WERI-Rb-1 (cell line): ENCODE results near the gene SAA4.

ENCODE experiments used
- DNase-seq: peaks from one replicate; pipeline ENCODE4 v3.0.0-alpha.2; 2020
- H3K27ac ChIP-seq: fragments of 250-450 bp; sonication (Bioruptor Pico); 2 replicates; pipeline ENCODE4 v1.5.1; 2020; ENCODE audit warnings: mild to moderate bottlenecking, moderate library complexity
- H3K27me3 ChIP-seq: fragments of 250-450 bp; sonication (Bioruptor Pico); 2 replicates; pipeline ENCODE4 v1.5.1; 2021; ENCODE audit warnings: mild to moderate bottlenecking, low read depth, moderate library complexity; ENCODE audit not compliant: insufficient read depth, severe bottlenecking
- H3K36me3 ChIP-seq: fragments of 250-450 bp; sonication (Bioruptor Pico); 2 replicates; pipeline ENCODE4 v1.5.1; 2020; ENCODE audit warnings: mild to moderate bottlenecking, moderate library complexity
- H3K4me3 ChIP-seq: 2 replicates; pipeline ENCODE4 v1.5.1; 2011; ENCODE audit warnings: low read depth, mild to moderate bottlenecking, control low read depth, low read length
- H3K9me3 ChIP-seq: fragments of 250-450 bp; sonication (Bioruptor Pico); 2 replicates; pipeline ENCODE4 v1.5.1; 2021; ENCODE audit warnings: mild to moderate bottlenecking, moderate library complexity; ENCODE audit not compliant: severe bottlenecking
- TF ChIP-seq, protein P1 (sequence below): IDR thresholded peaks from 2 replicates; pipeline ENCODE4 v1.5.1; 2011; ENCODE audit warnings: low read depth, mild to moderate bottlenecking, control low read depth, inconsistent platforms, low read length

The SAA4 gene

DNA sequence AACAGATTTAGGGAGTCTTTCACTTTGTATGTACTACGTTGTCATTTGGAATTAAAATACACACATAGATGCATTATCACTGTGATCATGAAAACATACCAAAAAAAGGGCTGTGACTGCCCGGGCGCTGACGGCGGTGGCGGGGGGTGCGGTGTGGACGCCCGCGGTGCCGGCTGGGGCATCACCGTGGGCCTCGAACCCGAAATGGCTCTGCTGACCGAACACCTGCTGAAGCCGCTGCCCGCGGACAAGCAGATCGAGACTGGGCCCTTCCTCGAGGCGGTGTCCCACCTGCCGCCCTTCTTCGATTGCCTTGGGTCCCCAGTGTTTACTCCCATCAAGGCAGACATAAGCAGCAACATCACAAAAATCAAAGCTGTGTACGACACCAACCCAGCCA is 47.8 kb downstream of the SAA4 start:
- H3K4me3 ChIP-seq = no peak overlapping the region
- H3K27me3 ChIP-seq = no peaks in the 10 kb centered on the region
- no peaks in the 10 kb centered on the region for H3K36me3 ChIP-seq
- TF ChIP-seq, protein P1, sequence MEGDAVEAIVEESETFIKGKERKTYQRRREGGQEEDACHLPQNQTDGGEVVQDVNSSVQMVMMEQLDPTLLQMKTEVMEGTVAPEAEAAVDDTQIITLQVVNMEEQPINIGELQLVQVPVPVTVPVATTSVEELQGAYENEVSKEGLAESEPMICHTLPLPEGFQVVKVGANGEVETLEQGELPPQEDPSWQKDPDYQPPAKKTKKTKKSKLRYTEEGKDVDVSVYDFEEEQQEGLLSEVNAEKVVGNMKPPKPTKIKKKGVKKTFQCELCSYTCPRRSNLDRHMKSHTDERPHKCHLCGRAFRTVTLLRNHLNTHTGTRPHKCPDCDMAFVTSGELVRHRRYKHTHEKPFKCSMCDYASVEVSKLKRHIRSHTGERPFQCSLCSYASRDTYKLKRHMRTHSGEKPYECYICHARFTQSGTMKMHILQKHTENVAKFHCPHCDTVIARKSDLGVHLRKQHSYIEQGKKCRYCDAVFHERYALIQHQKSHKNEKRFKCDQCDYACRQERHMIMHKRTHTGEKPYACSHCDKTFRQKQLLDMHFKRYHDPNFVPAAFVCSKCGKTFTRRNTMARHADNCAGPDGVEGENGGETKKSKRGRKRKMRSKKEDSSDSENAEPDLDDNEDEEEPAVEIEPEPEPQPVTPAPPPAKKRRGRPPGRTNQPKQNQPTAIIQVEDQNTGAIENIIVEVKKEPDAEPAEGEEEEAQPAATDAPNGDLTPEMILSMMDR = no peak
- H3K9me3 ChIP-seq = no peaks in the 10 kb centered on the region
- H3K27ac ChIP-seq = no peak overlapping the region
- no peak for DNase-seq
